Ureter (tissue), 1 donor: ENCODE results near the gene PLEKHG5. TPM values are rescaled to one million over a fixed set of nuclear protein-coding genes. Genes with fewer than 3 reads are reported as not detected.

ENCODE experiments used
- DNase-seq: peaks from one replicate; pipeline ENCODE4 v3.0.0-alpha.2; 2020; ENCODE audit warnings: low spot score
- total RNA-seq: library from RNA; stranded (reverse); gene quantifications from one replicate; pipeline ENCODE4 v1.2.4, GENCODE V29; 2023
- donor health status: DM: yes; HTN: yes; CAD: no.

The PLEKHG5 gene
- total RNA-seq, 1 donor from 2014 or later, result 17.7 TPM

- no peak for DNase-seq
Observed at GRCh38 chr1:6510493-6510892, 19.0 kb upstream of the PLEKHG5 start.

GRCh38 chr1:6509919-6510291 is 18.4 kb upstream of the PLEKHG5 start:
- no peak for DNase-seq

DNA sequence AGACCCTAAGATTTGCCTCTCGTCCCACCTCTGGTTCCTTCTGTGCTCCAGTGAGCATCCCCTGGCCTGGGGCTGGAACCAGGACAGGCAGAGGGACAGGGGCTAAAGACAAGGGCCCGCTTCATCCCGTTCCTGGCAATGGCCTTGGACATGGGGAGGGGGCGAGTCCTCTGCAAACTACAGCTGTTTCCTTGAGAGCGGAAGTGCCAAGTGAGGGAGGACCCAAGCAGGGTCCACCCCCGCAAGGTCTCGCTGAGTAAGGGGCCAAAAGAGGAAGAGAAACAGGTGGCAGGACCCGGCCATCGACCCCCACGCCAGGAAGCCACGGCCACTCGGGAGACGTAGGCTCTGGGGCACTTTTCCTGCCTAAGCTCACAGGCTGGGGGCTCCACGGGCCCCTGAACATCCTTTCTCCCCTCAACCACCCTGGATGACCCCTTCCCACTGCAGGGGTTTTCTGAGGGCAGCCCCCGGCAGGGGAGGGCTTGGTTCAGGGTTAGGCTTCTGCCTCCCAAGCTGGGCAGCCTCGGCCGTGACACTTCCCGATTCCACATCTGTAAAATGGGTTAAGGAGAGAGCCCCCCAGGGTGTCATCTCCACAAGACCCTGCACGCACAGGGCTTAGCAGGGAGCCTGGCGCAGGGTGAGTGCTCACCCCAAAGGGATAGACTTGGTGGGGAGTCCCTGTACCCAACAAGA is 17.9 kb upstream of the PLEKHG5 start:
- no peak for DNase-seq

DNA sequence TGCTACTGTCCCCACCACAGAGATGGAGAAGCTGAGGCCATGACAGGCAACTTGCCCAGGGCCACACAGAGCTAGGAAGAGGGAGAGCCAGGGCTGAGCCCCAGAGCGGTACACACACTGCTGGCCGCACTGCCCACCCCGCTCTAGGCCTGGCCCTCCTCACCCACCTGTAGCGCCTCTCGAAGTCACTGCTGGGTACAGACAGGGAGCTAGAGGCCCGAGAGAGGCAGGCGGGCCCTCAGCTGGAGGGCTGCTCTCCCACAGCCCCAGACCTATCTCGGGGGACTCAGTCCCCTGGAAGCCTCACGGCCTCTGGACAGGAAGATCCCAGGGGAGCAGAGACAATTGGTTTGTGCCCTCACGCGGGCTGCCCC is 17.3 kb upstream of the PLEKHG5 start:
- DNase-seq, result no peak

DNA sequence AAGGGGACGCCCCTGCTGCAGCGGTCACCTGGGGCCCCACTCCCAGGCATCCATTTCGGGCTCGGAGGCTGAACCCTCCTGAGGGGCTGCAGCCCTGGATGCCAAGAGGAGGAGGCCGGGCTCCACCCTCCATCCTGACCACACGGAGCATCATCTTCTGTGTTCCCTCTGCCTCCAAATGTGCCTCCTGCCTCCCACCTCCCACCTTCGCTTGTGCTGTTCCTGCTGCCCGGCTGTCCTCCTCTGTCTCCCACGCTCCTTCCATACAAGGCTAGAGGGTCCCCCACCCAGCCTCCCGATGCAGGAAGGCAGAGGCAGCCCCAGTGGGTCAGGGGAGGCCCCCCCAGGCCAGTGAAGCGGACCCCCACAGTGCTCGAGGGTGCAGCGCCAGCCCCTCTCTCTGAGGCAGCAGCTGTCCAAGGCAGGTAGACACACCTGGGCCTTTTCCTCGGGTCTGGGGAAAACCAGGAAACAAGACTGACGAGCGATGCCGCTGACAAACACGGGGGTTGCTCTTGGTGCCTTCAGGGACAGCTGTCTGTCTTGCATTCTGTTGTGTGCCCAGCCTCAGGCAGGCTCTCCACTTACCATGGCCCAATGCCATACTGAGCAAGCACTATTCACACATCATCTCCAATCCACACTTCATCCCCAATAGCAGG is 16.8 kb upstream of the PLEKHG5 start:
- no peak for DNase-seq

DNA sequence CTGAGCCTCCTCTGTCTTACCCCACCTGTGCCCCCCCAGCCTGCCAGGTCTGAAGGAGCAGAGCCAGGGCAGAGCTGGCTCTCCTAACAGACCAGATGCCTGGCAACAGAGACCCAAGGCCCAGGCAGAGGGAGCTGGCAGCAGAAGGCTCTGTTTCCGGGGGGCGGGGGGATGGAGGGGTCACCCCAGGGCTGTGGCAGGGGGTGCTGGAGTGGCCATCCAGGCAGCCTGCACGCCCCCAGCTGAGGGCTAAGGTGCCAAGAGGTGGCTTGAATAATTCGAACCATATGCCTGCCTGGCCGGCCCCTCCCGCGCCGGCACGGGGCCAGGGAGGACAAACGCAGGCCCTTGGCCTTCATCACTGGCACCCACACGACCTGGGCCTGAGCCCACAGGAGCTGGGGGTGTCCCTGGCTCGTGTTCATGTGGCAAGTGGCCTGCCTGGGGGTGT is 16.0 kb upstream of the PLEKHG5 start:
- no peak for DNase-seq

GRCh38 chr1:6507037-6507428 is 15.6 kb upstream of the PLEKHG5 start:
- DNase-seq, result no peak

DNA sequence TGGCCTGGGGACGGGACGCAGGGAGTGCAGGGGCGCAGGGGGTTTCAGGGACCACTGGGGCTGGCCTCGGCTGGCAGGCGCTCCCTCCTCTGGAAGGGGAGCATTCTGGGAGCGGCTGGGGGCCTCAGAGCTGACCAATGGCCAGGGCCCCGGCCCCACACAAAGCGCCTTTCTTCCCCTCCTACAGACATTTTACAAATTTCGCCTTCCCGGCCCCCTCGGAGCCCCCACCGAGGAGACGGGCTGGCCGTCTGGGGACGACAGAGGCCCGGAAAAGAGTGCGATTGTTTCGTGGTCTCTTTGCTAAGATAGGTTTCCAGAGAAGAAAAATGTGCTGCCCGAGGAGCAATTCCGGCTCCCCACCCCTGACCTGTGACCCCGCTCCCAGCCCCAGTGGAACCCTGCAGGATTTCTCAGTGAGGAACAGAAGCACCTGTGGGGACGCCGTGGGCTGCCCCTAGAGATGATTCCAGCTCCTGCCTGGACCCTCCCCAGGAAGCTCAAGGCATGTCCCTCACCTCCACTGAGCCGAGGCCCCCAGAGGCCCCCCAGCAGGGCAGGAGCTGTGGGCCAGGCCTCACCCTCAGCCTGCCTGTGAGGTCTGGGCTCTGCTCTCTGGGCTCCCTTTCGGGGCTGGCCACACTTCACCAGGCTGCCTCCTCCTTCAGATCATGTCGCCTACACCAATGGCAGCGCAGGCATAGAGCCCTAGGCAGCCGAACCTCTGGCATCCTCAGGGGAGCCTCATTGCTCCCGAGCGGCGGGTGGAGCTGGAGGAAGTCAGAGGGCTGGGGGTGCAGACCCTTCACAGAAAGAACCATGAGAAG is 15.0 kb upstream of the PLEKHG5 start:
- no peak for DNase-seq

DNA sequence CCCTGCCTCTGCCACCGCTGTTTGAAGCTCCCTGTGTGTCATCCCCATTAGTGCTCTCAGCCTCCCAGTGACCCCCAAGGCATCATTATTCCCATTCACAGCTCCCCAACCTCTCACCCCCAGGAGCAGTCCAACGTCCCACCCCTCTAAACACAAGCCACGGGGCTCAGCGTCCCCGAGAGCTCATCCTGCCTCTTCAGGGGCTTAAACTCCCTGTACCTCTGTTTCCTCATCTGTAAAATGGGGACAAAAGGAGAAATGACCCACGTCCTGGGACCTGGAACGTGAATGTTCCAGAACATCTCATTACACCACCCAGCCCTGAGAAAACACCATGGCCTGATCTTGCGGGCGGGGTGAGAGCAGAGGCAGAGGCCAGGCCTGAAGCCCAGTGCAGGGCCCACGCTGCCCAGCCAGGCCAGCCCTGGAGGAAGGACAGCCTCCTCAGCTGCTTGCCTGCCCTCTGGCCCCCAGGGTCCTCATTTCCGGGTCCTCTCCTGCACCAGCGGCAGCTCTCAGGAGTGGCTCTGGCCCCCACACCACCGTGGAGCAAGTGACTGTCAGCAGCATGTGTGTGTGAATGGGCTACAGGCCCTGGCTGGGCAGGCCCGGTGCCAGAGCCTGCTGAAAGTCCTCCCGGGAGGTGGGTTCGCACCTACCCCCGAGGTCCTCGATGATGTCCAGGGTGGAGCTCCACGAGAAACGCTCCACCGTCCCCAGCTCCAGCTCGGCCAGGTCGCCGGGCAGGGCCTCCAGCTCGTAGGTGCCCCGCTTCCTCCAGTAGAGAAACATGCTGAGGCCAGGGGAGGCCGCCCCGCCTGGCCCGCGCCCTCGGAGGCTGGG is 14.1 kb upstream of the PLEKHG5 start:
- no peak for DNase-seq

DNA sequence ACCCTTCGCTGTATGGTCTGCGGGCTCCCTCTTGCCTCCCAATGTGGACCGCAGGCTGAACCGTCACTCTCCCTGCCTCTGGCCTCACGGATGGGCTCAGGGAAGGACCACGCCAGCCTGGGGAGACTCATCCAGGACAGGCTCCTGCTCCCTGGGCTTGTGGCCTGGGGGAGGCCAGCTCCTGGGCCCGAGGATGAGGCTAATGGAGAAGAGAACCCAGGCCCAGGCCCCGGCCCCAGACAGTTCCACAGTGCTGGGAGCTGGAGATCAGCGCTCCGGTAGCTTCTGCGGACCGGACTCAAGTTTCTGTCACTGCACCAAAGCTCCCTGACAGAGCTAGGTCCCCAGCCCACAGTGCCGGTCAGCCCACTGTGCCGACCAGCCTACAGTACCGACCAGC is 13.4 kb upstream of the PLEKHG5 start:
- DNase-seq, result no peak

DNA sequence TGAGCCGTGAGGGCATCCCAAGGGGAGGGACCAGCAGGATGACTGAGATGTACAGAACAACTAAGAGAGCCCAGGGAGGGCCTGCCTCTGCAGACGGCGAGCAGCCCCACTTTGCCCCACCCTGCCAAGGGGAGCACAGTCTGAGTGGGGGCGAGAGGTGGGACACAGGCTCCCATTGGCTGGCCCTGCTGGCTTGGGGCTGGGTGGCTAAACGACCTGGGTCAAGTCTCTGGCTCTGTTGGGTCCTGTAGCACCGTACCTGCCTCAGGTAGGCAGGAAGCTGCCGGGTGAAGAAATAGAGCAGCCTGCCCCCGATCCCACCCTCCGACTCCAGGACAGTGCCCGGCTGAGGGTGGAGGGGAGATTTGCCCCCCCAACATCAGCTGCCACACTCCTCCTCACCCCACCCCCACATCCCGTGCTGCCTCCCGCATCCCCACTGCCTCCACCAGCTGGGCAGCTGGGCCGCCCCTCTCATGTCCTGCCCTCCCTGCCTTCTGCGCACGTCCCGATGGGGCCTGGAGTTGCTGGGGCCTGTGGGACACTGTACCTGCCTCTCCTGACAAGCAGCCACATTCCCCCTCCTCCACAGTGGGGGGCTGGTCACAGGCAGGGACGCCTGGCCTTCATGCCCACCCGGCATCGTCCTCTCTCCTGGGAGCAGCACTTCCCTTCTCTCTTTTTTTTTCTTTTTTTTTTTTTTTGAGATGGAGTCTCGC is 12.6 kb upstream of the PLEKHG5 start:
- DNase-seq, result no peak

DNA sequence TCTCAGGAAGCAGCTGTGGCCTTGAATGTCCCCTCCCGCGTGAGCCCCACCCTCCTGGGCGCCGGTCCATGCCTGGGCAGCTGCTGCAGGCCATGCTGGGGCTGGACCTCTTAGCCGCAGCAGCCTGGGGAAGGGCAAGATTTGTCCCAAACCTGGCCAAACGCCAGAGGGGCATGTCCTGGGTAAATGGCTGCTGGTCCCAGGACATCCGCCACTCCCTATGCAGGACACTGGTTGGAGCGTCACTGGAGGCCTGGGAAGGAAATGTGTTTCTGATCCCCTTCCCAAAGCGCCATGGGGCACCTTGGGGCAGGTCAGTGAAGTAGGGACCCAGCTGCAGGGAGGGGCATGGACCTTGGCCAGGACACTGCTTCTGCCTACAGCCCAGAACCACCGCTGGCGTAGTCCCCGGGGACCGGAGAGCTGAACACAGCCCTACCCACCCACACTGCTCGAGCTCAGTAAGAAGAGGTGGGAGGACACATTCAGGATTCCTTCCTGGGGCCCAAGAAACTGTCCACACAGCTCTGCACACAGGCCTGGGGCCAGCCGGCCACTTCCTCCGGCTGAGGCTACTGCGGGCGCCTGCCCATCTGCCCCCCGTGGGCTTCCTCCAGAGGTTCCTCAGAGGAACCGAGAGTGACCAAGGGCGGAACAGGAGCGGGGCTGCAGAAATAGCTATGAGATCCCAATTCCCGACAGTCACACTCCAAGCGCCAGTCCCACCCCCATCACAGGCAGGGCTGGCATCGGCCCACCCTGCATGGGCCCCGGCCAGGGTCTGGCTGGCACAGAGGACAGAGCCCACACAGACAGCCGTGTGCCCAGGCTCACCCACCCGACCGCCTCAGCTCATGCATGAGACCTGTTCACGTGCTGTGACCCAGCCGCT is 10.8 kb upstream of the PLEKHG5 start:
- no peak for DNase-seq

GRCh38 chr1:6501279-6501813 is 9.9 kb upstream of the PLEKHG5 start:
- DNase-seq, result no peak

- no peak for DNase-seq
Observed at GRCh38 chr1:6500544-6501278, 9.2 kb upstream of the PLEKHG5 start.

DNA sequence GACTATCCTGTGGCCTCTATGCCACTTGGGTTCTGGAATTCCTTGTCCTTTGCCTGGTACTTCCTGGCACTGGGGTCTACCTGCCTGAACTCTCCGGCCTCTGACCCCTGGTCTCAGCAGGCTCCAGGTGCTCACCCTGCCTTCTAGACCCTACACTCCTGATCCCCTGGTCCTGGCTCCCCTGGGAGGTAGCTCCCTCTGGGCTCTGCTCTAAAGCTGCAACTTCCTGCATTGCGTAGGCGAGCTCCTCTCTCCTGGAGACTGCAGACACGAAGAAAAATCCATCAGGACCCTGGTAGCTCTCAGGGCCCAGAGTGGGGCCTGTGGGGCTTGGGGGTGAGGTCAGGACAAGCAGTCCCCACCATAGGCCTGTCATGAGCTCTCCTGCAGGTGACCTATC is 7.8 kb upstream of the PLEKHG5 start:
- no peak for DNase-seq

DNA sequence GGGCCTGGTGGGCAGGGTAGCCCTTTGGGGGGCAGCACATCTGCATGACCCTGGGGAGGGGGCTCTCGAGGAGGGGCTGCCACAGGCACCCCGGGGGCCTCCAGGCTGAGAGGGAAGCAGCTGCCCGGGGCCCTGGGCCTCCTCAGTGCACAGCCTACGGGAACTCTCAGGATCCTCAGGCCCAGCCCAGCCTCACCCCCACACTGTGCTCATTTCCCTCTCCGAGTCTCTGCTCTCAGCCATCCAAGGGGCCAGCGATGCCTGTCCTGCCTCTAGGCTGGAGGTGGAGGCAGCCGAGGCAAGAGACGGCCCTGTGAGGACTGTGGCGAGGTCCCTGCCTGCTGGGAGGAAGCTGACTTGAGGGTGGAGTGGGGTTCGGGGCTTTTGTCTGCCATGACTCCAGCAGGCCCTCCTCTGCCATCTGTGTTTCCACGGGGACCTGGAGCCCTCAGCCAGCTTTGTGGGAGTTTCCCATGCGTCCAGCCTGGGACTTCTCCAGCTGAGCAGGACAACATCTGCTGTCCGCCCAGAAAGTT is 7.2 kb upstream of the PLEKHG5 start:
- no peak for DNase-seq

- no peak for DNase-seq
Observed at GRCh38 chr1:6497867-6498575, 6.6 kb upstream of the PLEKHG5 start.

DNA sequence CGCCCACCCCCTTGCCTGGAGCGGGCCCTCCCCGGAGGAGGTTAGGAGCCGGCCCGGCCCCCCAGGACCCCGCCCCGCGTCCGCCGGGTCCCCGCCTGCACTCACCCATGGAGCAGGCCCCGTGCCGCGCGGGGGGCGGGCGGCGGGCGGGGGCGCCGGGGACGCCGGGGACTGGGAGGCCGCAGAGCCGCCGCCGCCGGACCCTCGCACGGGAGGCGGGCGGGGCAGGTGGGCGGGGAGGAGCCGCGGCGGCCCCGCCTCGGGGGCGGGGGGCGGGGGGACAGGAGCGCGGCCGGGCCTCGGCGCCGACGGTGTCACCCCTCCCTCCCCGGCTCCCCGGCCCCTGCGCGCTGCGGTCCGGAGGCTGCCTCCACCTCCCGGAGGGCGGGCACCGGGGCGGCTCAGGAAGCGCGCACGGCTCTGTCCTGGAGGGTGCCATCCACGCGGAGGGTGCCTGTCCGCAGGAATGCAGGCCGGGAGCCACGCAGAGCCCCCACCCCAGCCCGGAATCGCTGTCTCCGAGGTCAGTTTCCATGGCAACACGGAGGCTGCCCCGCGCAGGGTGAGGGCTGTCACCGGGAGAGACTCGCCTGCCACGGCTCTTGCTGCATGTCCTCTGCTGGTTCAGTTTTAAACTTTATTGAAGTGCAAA is 5.9 kb upstream of the PLEKHG5 start:
- DNase-seq, result no peak
